Fibroblast of skin of back (primary cell): ENCODE results near the gene BEND5.

Experiments
- DNase-seq: peaks from one replicate; pipeline ENCODE4 v3.0.0-alpha.2; 2013

BEND5 gene

DNA sequence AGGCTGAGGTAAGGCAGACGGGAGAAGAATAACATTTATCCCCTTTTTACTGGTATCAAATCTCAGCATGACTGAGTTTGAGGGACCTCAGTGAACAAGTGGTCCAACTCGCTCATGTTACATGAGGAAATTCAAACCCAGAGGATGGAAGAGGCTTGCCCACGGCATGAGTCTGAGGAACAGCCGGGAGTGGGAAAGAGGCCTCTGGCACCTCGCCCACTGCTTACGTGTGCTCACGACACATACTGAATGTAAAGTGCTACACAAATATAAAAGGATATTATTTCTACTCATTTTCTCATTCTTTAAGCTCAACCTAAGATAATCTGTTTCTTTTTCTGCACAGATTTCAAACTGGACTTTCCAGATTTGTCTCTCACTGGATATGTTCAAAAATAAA is 14.7 kb downstream of the BEND5 start:
- peak; percentile 43 for DNase-seq

- DNase-seq = peak; percentile 68
These were observed 15.3 kb downstream of the BEND5 start for GRCh38 chr1:48761411-48761810.

DNA sequence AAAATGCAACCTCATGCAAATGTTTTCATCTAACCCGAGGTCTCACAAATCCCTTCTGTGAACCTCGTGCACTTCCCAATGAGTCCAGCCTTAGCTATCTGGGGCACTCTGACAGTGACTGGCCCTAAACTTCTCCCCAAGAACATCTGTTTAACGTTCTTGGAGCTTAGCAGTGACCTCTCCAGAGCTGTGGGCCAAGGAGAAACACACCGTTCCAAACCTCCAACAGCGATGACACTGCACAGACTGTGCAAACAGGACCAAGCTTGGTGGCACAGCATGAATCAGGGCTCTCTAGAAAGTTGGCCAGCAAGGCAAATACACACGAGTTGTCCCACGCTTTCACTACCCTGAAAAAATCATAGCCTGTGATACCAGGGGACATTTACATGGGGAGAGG is 15.8 kb downstream of the BEND5 start:
- DNase-seq = no peak

- DNase-seq = no peak
These were observed 17.7 kb downstream of the BEND5 start for GRCh38 chr1:48758976-48759375.

DNA sequence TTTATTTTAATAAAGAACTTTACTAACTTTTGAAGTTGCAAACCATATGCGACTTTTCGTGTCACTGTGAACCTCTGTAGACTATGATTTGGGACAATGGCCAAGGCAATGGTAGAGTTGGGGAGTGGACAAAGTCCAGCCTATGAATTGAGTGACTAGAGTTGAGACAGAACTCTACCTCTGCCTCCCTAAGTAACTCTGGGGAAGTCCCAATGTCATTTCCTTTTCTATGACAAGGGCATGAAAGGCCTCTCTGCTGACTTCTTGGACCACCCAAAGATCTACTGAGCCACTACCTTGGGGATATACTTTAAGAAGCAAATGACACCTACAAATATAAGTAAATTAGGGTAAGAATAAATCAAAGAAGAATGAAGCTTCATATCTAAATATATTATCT is 19.3 kb downstream of the BEND5 start:
- DNase-seq = no peak

DNA sequence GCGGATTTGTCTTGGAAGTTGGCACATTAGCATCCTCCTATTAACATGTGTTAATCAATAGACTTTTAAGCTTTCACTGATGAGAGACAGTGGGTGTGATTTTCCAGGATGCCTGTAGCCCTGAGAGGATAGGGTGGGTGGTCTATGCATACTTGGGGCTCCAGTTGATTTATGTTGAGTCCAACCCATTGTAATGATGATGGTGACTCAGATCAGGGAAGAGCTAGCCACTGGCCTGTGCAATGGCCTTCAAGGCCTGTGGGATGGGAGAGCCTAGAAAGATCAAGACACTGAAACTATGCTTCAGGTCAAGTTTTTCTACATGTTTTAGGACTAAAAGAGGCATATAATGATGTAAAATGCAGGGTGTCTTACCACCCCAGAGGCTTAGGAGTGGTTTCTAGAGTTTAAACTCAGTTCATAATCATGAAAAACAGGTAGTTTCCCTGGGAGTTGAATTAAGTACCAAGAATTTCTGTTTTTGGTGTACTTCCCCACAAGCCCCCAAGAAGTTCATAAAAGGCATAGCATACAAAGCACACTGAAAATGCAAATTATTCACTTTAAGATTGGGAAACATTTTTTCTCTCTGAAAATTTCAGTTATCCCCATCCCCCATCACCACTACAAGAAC is 19.9 kb downstream of the BEND5 start:
- no peak for DNase-seq

DNA sequence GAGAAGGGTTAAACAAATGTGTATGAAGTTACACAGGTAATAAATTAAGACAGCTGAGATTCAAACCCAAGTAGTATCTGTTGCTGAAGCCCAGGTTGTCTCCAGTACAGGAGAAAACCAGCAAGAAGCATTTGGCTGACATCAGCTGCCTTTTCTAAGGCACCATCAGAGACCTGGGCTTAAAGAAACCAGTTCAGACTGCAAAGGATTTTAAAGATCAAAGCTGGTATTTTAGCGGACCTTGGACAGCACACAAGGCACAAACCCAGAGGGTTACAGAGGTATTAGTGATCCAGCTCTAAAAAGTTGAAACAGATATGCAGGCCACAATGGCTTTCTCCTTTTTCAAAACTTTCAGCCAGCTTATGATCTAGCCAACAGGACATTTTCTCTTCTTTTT is 23.4 kb downstream of the BEND5 start:
- DNase-seq = no peak

GRCh38 chr1:48750109-48750508 is 26.6 kb downstream of the BEND5 start:
- no peak for DNase-seq

- DNase-seq = no peak
These were observed 27.6 kb downstream of the BEND5 start for GRCh38 chr1:48749068-48749467.

GRCh38 chr1:48746906-48747305 is 29.8 kb downstream of the BEND5 start:
- no peak for DNase-seq

- DNase-seq = no peak
These were observed 32.7 kb downstream of the BEND5 start for GRCh38 chr1:48744032-48744431.

DNA sequence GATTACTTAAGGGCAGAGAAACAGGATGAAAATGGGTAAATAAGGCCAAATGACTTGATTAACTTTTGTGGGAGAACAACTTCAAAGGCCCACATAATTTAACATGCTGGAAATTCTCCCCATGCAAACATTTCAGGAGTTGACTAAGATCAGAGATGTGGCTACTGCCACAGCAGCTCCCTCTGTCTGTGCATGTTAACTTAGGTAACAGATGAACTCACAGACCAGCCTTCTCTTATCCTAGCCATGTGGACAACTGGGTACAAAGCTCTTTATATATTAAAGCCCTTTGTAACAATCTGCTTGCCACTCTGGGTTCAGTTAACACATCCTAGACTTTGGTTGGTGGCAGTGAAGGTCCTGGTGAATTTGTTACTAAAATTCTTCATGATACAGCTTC is 33.2 kb downstream of the BEND5 start:
- no peak for DNase-seq

GRCh38 chr1:48741380-48741779 is 35.3 kb downstream of the BEND5 start:
- peak; percentile 22 for DNase-seq

DNA sequence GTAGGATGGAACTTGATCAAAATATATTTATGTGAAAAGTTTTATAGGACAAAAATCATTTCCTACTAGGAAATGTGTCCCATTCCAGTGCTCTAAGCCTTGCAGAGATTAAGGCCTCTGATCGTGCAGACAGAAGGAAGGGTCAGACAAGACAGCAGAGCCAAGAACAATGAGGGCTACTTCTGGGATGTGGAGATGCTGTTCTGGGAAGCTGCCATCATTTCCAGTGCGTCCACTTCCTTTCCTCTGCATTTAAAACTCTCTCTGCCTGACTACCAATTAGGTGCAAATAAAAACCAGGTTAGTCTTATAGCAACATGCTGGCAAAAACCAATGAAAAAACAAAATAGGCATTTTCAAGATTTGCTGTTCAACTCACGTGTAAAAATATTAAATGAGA is 36.1 kb downstream of the BEND5 start:
- DNase-seq = no peak

GRCh38 chr1:48739091-48739490 is 37.6 kb downstream of the BEND5 start:
- DNase-seq = no peak

- no peak for DNase-seq
These were observed 38.3 kb downstream of the BEND5 start for GRCh38 chr1:48738356-48738755.

GRCh38 chr1:48735796-48736195 is 40.9 kb downstream of the BEND5 start:
- DNase-seq = no peak

DNA sequence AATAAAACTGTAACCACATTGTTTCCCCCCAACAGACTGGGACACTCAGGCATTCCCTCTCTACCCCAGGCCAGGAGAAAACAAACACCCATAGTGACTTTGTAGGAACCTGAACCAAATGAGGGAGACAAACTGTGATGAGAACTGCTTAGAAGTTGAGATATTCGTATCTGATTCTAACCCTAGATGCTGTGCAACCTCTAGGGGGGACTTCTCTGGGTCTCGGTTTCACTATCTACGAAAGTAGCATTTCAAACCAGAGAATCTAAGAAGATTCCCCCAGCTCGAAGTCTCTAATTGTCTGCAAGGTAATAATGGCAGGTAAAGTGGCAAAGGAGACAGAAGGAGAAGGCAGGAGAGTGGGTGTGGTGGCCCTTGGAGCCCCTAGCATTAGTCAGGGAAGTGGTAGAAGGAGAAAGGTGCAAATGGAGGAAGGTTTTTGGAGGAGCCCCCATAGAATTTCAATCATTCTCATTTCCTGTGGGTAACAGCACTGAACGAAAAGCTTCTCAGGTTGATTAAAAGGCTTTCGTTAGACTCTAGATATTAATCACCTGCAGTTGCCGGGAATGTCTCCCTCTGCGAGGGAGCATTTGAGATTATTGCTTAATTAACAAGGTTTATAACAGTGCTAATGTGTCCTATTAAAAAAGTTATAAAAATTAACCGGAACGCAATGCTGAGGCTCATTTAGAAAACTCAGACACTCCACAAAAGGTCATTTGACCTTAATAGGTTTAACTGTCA is 46.4 kb downstream of the BEND5 start:
- no peak for DNase-seq

DNA sequence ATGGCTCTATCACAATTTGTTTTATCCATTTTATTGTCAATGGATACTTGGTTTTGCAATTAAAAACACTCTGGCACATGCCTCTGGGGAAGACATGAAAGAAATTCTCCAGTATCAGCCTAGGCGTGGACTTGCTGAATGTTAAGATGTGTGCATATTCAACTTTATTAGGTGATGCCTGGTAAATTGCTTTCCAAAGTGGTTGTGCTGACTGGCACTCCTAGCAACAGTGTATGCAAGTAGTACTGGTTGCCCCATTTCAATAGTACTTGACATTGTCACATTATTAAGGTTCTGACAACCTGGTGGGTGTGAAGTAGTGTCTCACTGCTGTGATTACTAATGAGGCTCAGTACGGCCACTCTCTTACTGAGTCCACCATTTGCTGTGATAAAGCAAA is 48.1 kb downstream of the BEND5 start:
- DNase-seq = no peak

- no peak for DNase-seq
These were observed 50.0 kb downstream of the BEND5 start for GRCh38 chr1:48726557-48727215.

DNA sequence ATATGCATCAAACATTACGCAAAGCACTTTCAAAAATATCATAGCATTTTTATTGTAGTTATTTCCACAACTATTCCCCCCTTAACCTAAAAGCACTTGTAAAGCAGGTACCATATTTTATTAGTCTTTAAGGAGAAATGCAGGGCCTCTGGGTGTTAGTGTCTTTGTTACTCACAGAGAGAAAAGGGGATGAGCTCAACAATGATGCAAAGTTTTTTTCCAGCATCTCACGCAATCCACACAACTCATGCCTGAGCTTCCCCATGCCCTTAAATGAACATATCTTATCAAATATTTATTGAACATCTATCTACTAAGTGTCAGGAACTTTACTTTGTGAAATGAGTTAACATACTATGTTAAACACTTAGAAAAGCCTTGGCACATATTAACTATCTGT is 50.6 kb downstream of the BEND5 start:
- no peak for DNase-seq

DNA sequence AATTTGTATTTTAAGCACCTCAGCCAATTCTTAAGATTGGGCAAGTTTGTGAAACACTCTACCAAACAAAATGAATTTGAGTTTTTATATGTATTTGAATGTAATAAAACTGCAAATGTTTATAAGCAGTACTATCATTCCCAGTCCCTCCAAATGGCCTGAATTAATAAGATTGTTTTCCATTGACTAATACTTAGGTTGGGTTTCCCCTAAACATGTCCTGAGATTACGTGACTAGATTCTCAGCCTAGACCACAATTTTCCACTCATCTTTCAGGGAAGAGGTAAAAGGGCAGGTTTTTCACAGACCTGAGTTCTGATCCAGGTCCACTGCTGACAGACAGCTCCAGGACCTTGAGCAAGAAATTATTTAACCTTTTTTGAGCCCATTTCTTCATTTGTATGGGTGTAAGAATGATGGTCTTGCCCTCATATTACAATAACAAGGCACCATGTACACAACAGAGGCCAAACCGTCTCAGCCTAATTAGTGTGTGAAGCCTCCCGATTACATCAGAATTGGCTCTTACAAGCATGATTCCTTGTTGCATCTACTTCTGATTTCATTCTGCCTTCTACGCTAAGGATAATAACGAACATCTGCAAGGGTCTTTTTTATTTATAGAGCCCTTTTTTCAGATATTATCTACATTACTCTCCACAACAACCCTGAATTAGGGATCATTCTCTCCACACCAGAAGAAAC is 51.2 kb downstream of the BEND5 start:
- no peak for DNase-seq

GRCh38 chr1:48720929-48721328 is 55.8 kb downstream of the BEND5 start:
- DNase-seq = no peak
